IPS-11a (cell line): Measurements from ENCODE around the gene CDC42BPA.

ENCODE experiments used
- H3K4me3 ChIP-seq: one replicate; pipeline ENCODE4 v1.5.1; 2013; ENCODE audit warnings: low read depth, low read length, control low read depth

CDC42BPA gene

DNA sequence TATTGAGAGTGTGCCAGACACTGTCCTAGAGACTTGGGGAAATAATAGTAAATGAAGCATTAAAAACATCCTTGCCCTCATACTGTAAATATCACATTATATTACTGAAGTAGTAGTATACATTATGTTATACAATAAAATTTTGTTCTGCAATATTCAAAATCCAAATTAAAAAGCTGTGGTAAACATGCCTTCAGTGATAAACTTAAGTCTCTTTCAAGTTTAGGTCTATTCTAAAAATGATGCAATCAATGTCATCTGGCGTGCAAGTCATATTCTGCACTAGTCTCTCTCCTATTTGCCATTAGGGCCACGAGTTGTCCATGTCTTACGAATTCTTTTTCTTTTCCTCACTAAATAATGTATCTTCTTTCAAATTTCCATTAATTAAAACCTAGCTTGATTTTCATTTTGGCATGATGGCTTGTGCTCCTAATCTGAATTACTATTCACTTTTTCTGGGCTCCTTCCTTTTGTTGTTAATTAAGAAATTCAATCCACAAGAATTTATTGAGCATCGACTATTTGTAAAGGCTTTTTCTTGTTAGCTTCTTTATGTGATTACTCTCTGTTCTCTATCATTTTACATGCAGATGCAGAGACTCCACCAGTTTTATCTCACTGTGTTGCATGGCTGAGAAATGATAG is 247.5 kb downstream of the CDC42BPA start:
- H3K4me3 ChIP-seq: no peak overlapping the region

- H3K4me3 ChIP-seq: no peak overlapping the region
These were observed 248.8 kb downstream of the CDC42BPA start for GRCh38 chr1:227069490-227069889.

DNA sequence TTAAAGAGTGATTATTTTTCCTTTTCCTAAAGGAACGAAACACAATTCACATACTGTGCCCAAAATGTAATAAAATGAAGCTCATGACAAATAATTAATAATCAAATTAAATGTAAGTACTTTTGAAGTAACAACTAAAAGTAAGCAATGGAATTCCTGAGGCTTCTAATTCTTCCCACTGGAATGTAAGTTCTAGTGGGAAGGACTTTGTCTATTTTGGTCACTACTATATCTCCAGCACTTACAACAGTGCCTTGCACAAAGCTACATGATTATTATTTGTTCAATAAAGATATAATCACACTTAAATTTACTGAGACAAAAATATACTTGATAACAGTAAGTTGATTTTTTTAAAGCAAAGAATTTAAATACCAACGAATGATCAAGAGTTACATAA is 249.4 kb downstream of the CDC42BPA start:
- no peak overlapping the region for H3K4me3 ChIP-seq

DNA sequence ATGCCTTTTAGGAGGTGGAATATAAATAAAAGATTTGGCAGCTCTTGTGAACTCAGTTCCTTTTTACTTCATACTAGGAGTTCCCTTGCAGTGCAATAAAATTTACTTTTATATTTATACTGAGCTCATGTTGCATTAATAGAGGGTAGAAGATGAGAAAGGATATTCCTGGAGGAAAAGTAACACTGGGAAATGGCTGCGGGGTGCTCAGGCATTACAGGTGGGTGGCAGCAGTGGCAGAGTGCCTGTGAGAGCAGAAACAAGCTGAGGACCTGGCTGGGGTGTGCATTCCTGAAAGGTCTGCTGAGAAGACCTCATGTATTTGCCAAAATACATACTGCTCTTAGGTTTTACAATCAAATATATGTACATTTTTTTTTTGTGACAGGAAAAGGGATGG is 251.3 kb downstream of the CDC42BPA start:
- H3K4me3 ChIP-seq: no peak overlapping the region

DNA sequence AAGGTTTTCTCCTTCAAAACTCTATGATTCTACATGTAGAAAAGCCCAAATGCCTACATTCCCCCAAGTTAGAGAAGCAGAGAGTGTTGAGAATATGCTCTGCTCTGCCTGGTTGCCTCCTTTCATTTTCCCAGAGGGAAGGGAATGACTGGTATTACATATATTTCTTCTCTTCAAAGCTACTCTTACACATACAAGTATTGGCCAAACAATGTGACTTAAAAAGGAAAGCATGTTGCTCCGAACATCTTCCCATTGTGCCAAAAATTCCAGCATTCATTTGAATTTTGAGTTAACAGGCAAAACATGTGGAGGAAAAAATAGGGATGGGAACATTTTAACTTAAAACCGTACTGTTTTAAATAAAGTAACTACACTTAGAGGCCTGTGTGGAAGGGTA is 253.0 kb downstream of the CDC42BPA start:
- no peak overlapping the region for H3K4me3 ChIP-seq

DNA sequence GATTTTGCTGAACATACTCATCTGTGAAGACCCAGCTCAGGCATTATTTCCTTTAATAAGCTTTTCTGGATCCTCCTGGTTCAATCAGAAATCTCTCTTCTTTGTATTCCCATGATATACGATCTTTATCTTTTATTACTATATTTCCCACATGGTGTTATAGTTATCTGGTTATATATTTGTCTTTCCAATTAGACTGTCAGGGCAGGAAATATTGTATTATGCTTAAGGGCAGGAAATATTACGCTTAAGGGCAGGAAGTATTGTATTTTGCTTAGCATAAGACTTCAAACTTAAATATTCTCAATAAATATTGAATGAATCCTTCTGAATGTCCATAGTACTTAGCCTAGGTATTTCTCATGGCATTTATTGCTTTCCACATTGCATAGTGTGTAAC is 256.0 kb downstream of the CDC42BPA start:
- no peak overlapping the region for H3K4me3 ChIP-seq

- no peak overlapping the region for H3K4me3 ChIP-seq
These were observed 259.2 kb downstream of the CDC42BPA start for GRCh38 chr1:227059076-227059475.

DNA sequence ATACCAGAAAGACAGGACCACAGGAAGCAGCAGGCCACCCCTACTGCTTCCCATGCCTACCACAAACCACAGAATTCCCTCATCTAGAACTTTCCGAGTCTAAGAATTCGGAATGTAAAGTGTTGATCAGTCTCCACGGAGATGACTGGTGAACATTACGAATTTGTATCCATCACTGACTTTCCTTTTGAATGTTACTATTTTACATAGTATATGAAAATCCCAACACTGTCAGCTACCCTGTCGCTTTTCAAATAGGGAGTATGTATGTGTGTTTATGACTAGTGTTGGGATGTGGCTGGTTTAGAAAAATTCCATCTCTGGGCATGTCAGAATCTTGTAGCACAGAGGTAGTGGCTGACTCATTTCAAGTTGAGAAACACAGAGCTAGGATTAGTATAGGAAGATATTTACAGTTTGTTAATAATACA is 260.0 kb downstream of the CDC42BPA start:
- no peak overlapping the region for H3K4me3 ChIP-seq

DNA sequence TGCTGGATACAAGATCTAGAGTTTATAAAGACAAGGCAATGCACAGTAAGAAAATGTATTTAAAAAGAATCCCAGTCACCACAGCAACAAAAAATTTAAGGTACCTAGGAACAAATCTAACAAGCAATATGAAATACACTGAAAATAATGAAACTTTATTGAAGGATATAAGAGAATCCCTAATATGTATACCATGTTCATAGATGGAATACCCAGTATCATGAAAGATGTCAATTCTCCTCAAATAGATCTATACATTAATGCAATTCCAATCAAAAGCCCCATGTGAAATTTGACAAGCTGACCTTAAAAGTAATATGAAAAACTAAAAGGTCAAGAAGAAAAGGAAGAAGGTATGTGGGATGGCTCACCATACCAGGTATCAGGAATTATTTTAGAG is 269.0 kb downstream of the CDC42BPA start:
- no peak overlapping the region for H3K4me3 ChIP-seq

- H3K4me3 ChIP-seq: no peak overlapping the region
These were observed 274.5 kb downstream of the CDC42BPA start for GRCh38 chr1:227043755-227044154.

GRCh38 chr1:227042292-227042691 is 276.0 kb downstream of the CDC42BPA start:
- no peak overlapping the region for H3K4me3 ChIP-seq

GRCh38 chr1:227038401-227038800 is 279.9 kb downstream of the CDC42BPA start:
- H3K4me3 ChIP-seq: no peak overlapping the region

DNA sequence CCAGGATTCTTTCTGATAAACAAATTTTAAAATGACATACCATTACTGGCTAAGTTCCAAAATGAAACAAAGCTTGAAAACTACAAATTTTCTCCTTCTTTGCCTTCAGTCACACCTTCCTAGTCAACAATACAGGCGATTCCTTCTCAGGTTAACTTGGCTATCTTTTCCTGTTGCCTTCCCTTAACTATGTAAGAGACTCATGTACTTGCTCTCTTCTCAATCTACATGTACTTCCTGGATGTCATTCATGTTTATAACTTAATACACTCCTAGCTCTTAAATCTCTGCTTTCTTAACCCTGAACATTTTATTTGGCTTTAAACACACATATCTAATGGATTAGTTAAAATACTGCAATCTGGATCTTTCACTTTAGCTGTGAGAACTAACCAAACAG is 281.2 kb downstream of the CDC42BPA start:
- H3K4me3 ChIP-seq: no peak overlapping the region

DNA sequence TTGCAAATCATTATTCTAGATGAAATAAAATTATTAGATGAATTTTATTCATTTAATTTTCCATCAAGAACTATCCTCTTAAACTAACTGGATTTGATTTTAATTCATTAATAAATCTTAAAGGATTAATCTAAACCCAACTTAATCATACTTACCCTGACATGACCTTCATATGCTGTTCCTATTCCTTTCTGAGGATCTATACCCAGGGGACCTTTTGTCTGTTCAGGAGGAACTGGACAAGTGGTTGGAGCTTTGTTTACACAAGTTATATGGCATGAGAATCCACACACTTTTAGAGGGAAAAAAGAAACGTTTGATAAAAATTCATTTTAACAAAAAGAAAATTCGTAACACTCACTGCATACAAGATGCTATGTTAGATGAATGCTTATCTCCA is 283.0 kb downstream of the CDC42BPA start:
- H3K4me3 ChIP-seq: no peak overlapping the region

DNA sequence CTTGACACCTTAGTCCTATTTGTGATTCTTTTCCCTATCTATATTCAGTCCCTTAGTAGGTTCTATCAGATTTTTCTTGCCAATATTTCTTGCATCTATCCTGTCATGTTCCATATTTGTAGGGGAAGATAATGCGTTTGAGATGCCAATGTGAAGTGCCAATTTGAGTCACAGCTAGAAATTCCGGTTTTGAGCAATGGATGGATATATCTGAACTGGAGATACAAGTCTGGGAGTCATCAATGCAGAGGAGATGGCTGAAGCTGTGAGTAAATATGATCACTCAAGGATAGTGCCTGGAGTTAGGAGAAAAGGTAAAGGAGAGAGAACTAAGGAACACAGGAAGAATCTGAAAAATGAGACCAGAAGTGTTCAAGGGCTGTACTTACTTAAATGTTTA is 284.4 kb downstream of the CDC42BPA start:
- no peak overlapping the region for H3K4me3 ChIP-seq

GRCh38 chr1:227032396-227032795 is 285.9 kb downstream of the CDC42BPA start:
- no peak overlapping the region for H3K4me3 ChIP-seq

GRCh38 chr1:227016990-227017389 is 301.3 kb downstream of the CDC42BPA start:
- H3K4me3 ChIP-seq: no peak overlapping the region

DNA sequence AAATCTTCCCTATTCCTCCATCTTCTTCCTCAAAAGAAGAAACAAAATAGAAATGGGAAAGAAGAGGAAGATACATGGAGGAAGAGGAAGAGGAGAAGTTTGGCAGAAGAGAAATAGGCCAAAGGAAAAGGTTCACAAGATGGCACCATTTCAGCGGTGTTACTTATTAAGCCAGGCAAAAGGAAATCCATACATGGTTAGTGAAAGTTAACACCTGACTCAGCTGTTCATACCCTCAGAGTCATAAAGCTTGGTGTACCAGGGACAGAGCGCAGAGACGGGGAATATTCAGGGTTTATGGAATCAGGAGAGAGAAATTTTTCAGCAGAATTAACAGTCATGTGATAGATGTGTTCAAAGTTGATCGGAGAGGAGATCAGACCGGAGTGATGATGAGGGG is 307.6 kb downstream of the CDC42BPA start:
- no peak overlapping the region for H3K4me3 ChIP-seq

DNA sequence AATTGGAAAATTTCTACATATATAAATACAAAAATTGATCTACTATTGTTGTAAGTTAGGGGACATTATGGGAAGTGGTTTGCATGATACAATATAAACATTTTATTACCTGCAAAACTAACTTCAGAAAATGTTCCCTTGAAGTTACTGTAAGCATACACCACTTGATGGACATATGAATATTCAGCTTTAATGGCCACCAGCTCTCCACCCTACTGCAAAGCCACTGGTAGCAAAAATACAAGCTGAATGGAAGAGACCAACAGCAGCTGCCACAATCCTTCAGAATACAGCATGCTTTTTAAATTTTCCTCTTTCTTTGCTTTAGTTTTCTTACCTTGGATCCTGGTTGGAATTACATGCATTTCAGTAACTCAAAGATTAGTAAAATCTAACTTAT is 308.4 kb downstream of the CDC42BPA start:
- no peak overlapping the region for H3K4me3 ChIP-seq

GRCh38 chr1:227006226-227006796 is 312.0 kb downstream of the CDC42BPA start:
- H3K4me3 ChIP-seq: no peak overlapping the region

DNA sequence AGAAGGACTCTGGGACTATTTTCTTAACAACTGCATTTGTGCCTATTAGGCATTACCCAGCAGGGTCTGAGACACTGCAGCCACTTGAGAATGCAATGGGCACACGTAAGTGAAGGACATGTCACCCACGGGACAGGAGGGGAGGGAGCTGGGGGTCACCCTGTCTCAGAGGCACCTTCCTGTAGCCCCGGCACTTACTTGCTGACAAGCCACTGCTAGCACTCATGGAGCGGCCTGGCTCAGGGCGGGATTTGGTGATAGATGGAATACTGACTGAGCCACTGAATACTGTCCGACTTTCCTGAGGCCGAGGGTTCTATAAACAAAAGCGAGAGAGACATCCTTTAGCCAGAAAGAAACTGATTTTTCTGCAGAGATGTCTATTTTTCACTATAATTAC is 313.5 kb downstream of the CDC42BPA start:
- H3K4me3 ChIP-seq: no peak overlapping the region

- H3K4me3 ChIP-seq: no peak overlapping the region
These were observed 315.1 kb downstream of the CDC42BPA start for GRCh38 chr1:227003165-227003564.

- no peak overlapping the region for H3K4me3 ChIP-seq
These were observed 315.7 kb downstream of the CDC42BPA start for GRCh38 chr1:227002531-227003049.
